Glomerular visceral epithelial cell (primary cell): ENCODE results near the gene PIK3C3.

ENCODE experiments used
- DNase-seq: peaks from one replicate; pipeline ENCODE4 v3.0.0-alpha.2; 2016; ENCODE audit errors: extremely low spot score

PIK3C3 gene

DNA sequence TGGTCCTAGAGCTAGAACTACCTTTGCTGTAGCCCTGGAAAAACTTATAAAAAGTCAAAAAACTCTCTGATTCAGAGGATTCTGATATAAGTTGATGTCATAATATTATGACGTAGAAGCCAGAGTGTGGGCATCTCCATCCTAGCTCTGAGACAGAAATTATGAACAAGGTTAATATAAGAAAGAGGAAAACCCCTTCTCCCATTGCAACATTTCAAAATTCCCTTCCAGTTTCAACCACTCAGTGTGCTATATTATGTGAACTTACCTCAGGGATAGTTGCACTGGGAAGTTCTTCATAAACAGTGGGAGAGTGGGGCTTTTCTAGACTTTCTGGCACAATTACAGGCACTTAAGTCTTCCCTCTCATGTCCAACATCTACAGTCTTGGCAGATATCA lies 171.6 kb downstream of the PIK3C3 start:
- no peak for DNase-seq

GRCh38 chr18:42131066-42131929 lies 176.3 kb downstream of the PIK3C3 start:
- DNase-seq = no peak

GRCh38 chr18:42131930-42132244 lies 176.9 kb downstream of the PIK3C3 start:
- no peak for DNase-seq
